ENCODE results near the gene ZFAND5. TPM values are rescaled to one million over a fixed set of nuclear protein-coding genes. Genes with fewer than 3 reads are reported as not detected.

The ZFAND5 gene
- total and polyA plus RNA-seq, 4 donors = 45.6 to 119 (median 61.9) TPM

- Histone ChIP-seq H3K27me3 (ENCODE audit: control insufficient read depth in 4 of 4, insufficient read depth in 4 of 4, low read length in 3 of 4) (no peaks in the 10 kb centered on the region), H3K9me3 (ENCODE audit: control insufficient read depth in 4 of 4, low read length in 3 of 4) (no peaks in the 10 kb centered on the region), H3K27ac (ENCODE audit: low read depth in 1 of 2, low read length in 2 of 2) (peak overlapping the region; percentile 98 to 99), H3K4me3 (ENCODE audit: low read depth in 1 of 3, low read length in 3 of 3) (peak overlapping the region; percentile 87 to 99 (median 90)), H3K36me3 (ENCODE audit: control insufficient read depth in 4 of 4, insufficient read depth in 3 of 4, low read depth in 1 of 4, low read length in 3 of 4) (peaks cover 0 to 28% (median 12%) of the 10 kb centered on the region in 4 donors), H3K4me1 (ENCODE audit: control insufficient read depth in 4 of 4, insufficient read depth in 4 of 4, low read length in 3 of 4) (peaks cover 4 to 41% (median 26%) of the 10 kb centered on the region in 4 donors), H3K9ac (ENCODE audit: low read depth in 1 of 2, low read length in 2 of 2) (peak overlapping the region; percentile 90 to 98)
- TF ChIP-seq ATF3 (IDR thresholded peaks at IDR 0.05) (peak; percentile 22), ZBTB33 (IDR thresholded peaks at IDR 0.05) (no peak)
- 1% methylated on average over 2 of the region's 2 CpGs for WGBS
- no peak for DNase-seq (ENCODE audit: low spot score)
These were observed 1.8 kb downstream of the ZFAND5 start for GRCh38 chr9:72363236-72363635.

GRCh38 chr9:72362680-72363139 lies 2.3 kb downstream of the ZFAND5 start:
- peaks cover 5 to 46% (median 31%) of the 10 kb centered on the region in 4 donors for H3K4me1 ChIP-seq (ENCODE audit: control insufficient read depth in 4 of 4, insufficient read depth in 4 of 4, low read length in 3 of 4)
- peak overlapping the region; percentile 98 to 99 for H3K27ac ChIP-seq (ENCODE audit: low read depth in 1 of 2, low read length in 2 of 2)
- peaks cover 0 to 33% (median 14%) of the 10 kb centered on the region in 4 donors for H3K36me3 ChIP-seq (ENCODE audit: control insufficient read depth in 4 of 4, insufficient read depth in 3 of 4, low read depth in 1 of 4, low read length in 3 of 4)
- no peaks in the 10 kb centered on the region for H3K27me3 ChIP-seq (ENCODE audit: control insufficient read depth in 4 of 4, insufficient read depth in 4 of 4, low read length in 3 of 4)
- TF ChIP-seq ZBTB33 (IDR thresholded peaks at IDR 0.05) (no peak), NR2F2 (IDR thresholded peaks at IDR 0.05) (no peak), MAX (IDR thresholded peaks at IDR 0.05) (peak; percentile 30), JUND (IDR thresholded peaks at IDR 0.05) (peak in 1 of 2 donors; percentile 22), EGR1 (IDR thresholded peaks at IDR 0.05; ENCODE audit: low read depth in 2 of 2) (no peak), ATF3 (IDR thresholded peaks at IDR 0.05) (no peak), REST (IDR thresholded peaks at IDR 0.05) (peak; percentile 65), YY1 (IDR thresholded peaks at IDR 0.05) (peak; percentile 71), FOXA2 (IDR thresholded peaks at IDR 0.05) (no peak), HNF4A (conservative IDR thresholded peaks at IDR 0.05) (no peak)
- peak overlapping the region; percentile 90 to 98 for H3K9ac ChIP-seq (ENCODE audit: low read depth in 1 of 2, low read length in 2 of 2)
- peak overlapping the region; percentile 87 to 99 (median 90) for H3K4me3 ChIP-seq (ENCODE audit: low read depth in 1 of 3, low read length in 3 of 3)
- H3K9me3 ChIP-seq (ENCODE audit: control insufficient read depth in 4 of 4, low read length in 3 of 4) = no peaks in the 10 kb centered on the region
- WGBS = under 1% methylated on average over 2 of the region's 2 CpGs
- peak; percentile 60 for DNase-seq (ENCODE audit: low spot score)

All from liver (tissue), 9 donors.